GM11168 (cell line): ENCODE results near the gene RNFT2.
"Not testable (repeated sequence)": the region's sequence is repeated elsewhere in the genome, so short reads cannot be mapped to it uniquely, and the experiment has no call there.

Source experiments
- in situ Hi-C: fragments of 300-500 bp; cut with MboI; formaldehyde crosslinking; loops from one replicate; pipeline ENCODE4 v1.12.0; 2022; ENCODE audit warnings: low sequenced_read_pairs; ENCODE audit not compliant: unreplicated experiment

The RNFT2 gene

GRCh38 chr12:116736962-116737773 is 947 bp upstream of the RNFT2 start:
- in situ Hi-C loops = no loop called here

GRCh38 chr12:116739381-116739887 is 1.3 kb downstream of the RNFT2 start:
- in situ Hi-C loops = no loop called here

GRCh38 chr12:116742787-116743186 is 4.7 kb downstream of the RNFT2 start:
- in situ Hi-C loops = not testable (repeated sequence)

GRCh38 chr12:116744766-116745165 is 6.7 kb downstream of the RNFT2 start:
- in situ Hi-C loops = no loop called here

GRCh38 chr12:116745554-116745953 is 7.4 kb downstream of the RNFT2 start:
- in situ Hi-C loops = no loop called here

- in situ Hi-C loops = no loop called here
Measured at GRCh38 chr12:116749884-116750283, 11.8 kb downstream of the RNFT2 start.

GRCh38 chr12:116750298-116750697 is 12.2 kb downstream of the RNFT2 start:
- in situ Hi-C loops = no loop called here

GRCh38 chr12:116754097-116754496 is 16.0 kb downstream of the RNFT2 start:
- in situ Hi-C loops = not testable (repeated sequence)

GRCh38 chr12:116754783-116755182 is 16.7 kb downstream of the RNFT2 start:
- in situ Hi-C loops = not testable (repeated sequence)

GRCh38 chr12:116759783-116760621 is 21.9 kb downstream of the RNFT2 start:
- in situ Hi-C loops = no loop called here

GRCh38 chr12:116760622-116761020 is 22.5 kb downstream of the RNFT2 start:
- in situ Hi-C loops = no loop called here

- in situ Hi-C loops = no loop called here
Measured at GRCh38 chr12:116761499-116761898, 23.4 kb downstream of the RNFT2 start.

GRCh38 chr12:116765271-116765670 is 27.2 kb downstream of the RNFT2 start:
- in situ Hi-C loops = no loop called here

- in situ Hi-C loops = no loop called here
Measured at GRCh38 chr12:116766285-116766684, 28.2 kb downstream of the RNFT2 start.

- in situ Hi-C loops = no loop called here
Measured at GRCh38 chr12:116766746-116767145, 28.6 kb downstream of the RNFT2 start.

GRCh38 chr12:116771651-116772050 is 33.5 kb downstream of the RNFT2 start:
- in situ Hi-C loops = no loop called here

GRCh38 chr12:116773276-116773731 is 35.2 kb downstream of the RNFT2 start:
- in situ Hi-C loops = no loop called here

- in situ Hi-C loops = no loop called here
Measured at GRCh38 chr12:116774020-116774419, 35.9 kb downstream of the RNFT2 start.

GRCh38 chr12:116777245-116777644 is 39.1 kb downstream of the RNFT2 start:
- in situ Hi-C loops = no loop called here

GRCh38 chr12:116779597-116779996 is 41.5 kb downstream of the RNFT2 start:
- in situ Hi-C loops = no loop called here

- in situ Hi-C loops = no loop called here
Measured at GRCh38 chr12:116780942-116781341, 42.8 kb downstream of the RNFT2 start.
